Measurements from ENCODE around the gene UBASH3A.

Gene UBASH3A

GRCh38 chr21:42439284-42440186, 35.8 kb downstream of the UBASH3A start:
- Histone ChIP-seq H3K9me3 (ENCODE audit: control insufficient read depth, low read length) (no peaks in the 10 kb centered on the region), H3K27ac (ENCODE audit: low read depth, low read length, severe bottlenecking) (no peak overlapping the region), H3K4me3 (ENCODE audit: extremely low read depth, insufficient read depth, low read length, poor library complexity, severe bottlenecking) (no peak overlapping the region), H3K4me1 (ENCODE audit: control insufficient read depth, insufficient read depth, low read length, poor library complexity, severe bottlenecking) (no peaks in the 10 kb centered on the region), H3K36me3 (ENCODE audit: control insufficient read depth, insufficient read depth, low read length) (no peaks in the 10 kb centered on the region)
- 85 to 93% methylated on average over 12 to 14 of the region's 17 CpGs for WGBS, 2 experiments (ENCODE audit: insufficient coverage in 2 of 2)

DNA sequence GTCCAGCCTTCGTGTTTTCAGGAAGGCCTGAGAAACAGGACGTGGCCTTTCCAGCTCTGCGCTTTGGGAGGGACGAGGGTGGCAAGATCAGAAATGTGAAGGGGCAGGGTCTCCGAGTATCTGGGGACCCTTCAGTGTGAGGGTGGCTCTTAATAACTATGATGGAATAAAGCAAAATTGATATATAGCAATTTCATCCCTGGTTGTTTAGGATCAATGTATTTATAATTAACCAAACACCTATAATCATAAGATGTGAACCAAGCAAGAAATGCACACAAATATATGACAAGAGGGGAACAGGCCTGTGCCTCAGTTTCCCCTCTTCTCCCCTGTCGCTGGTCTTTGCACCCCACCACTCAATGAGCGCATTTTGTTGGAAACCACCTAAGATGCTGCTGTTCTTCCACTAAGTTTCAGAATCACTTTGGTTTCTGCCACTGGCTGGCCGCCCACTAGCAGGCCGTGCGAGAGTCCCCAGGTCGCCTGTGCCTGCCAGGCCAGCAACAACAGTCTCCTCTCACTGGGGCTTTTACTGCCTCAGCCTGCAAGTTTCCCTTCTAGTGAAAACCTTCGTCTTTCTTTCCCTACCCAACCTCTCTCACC, 36.6 kb downstream of the UBASH3A start:
- no peak overlapping the region for H3K27ac ChIP-seq (ENCODE audit: low read depth, low read length, severe bottlenecking)
- WGBS, 2 experiments (ENCODE audit: insufficient coverage in 2 of 2): 84 to 89% methylated on average over 8 to 11 of the region's 12 CpGs
- no peaks in the 10 kb centered on the region for H3K4me1 ChIP-seq (ENCODE audit: control insufficient read depth, insufficient read depth, low read length, poor library complexity, severe bottlenecking)
- no peaks in the 10 kb centered on the region for H3K9me3 ChIP-seq (ENCODE audit: control insufficient read depth, low read length)
- no peaks in the 10 kb centered on the region for H3K36me3 ChIP-seq (ENCODE audit: control insufficient read depth, insufficient read depth, low read length)
- no peak overlapping the region for H3K4me3 ChIP-seq (ENCODE audit: extremely low read depth, insufficient read depth, low read length, poor library complexity, severe bottlenecking)

- Histone ChIP-seq H3K9me3 (ENCODE audit: control insufficient read depth, low read length) (no peaks in the 10 kb centered on the region), H3K36me3 (ENCODE audit: control insufficient read depth, insufficient read depth, low read length) (no peaks in the 10 kb centered on the region), H3K27ac (ENCODE audit: low read depth, low read length, severe bottlenecking) (no peak overlapping the region), H3K4me1 (ENCODE audit: control insufficient read depth, insufficient read depth, low read length, poor library complexity, severe bottlenecking) (no peaks in the 10 kb centered on the region), H3K4me3 (ENCODE audit: extremely low read depth, insufficient read depth, low read length, poor library complexity, severe bottlenecking) (no peak overlapping the region)
- 88 to 89% methylated on average over 5 to 6 of the region's 6 CpGs for WGBS, 2 experiments (ENCODE audit: insufficient coverage in 2 of 2)
These were observed 38.3 kb downstream of the UBASH3A start for GRCh38 chr21:42441963-42442362.

- no peaks in the 10 kb centered on the region for H3K4me1 ChIP-seq (ENCODE audit: control insufficient read depth, insufficient read depth, low read length, poor library complexity, severe bottlenecking)
- WGBS, 2 experiments (ENCODE audit: insufficient coverage in 2 of 2): 91 to 92% methylated on average over 6 to 14 of the region's 15 CpGs
- no peaks in the 10 kb centered on the region for H3K9me3 ChIP-seq (ENCODE audit: control insufficient read depth, low read length)
- no peak overlapping the region for H3K4me3 ChIP-seq (ENCODE audit: extremely low read depth, insufficient read depth, low read length, poor library complexity, severe bottlenecking)
- H3K27ac ChIP-seq (ENCODE audit: low read depth, low read length, severe bottlenecking): no peak overlapping the region
- H3K36me3 ChIP-seq (ENCODE audit: control insufficient read depth, insufficient read depth, low read length): no peaks in the 10 kb centered on the region
These were observed 39.6 kb downstream of the UBASH3A start for GRCh38 chr21:42443181-42443785.

GRCh38 chr21:42443876-42444744, 40.4 kb downstream of the UBASH3A start:
- H3K4me3 ChIP-seq (ENCODE audit: extremely low read depth, insufficient read depth, low read length, poor library complexity, severe bottlenecking): no peak overlapping the region
- no peaks in the 10 kb centered on the region for H3K36me3 ChIP-seq (ENCODE audit: control insufficient read depth, insufficient read depth, low read length)
- H3K9me3 ChIP-seq (ENCODE audit: control insufficient read depth, low read length): no peaks in the 10 kb centered on the region
- 80 to 88% methylated on average over 33 to 34 of the region's 34 CpGs for WGBS, 2 experiments (ENCODE audit: insufficient coverage in 2 of 2)
- H3K4me1 ChIP-seq (ENCODE audit: control insufficient read depth, insufficient read depth, low read length, poor library complexity, severe bottlenecking): no peaks in the 10 kb centered on the region
- no peak overlapping the region for H3K27ac ChIP-seq (ENCODE audit: low read depth, low read length, severe bottlenecking)

DNA sequence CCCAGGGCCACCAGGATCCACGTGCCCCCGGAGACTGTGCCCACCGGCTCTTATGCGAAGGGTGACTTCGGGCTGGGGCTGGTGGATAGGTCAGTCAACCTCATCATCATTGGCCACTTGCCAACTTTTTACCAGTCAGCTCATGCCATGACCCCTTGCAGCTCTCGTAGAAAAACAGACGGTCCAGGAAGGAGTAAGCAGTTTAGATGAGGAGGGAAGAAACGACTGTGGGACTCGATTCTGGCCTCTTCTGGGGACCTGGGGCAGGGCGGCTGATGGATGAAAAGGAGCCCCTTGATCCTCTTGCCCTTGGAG, 41.0 kb downstream of the UBASH3A start:
- Histone ChIP-seq H3K4me3 (ENCODE audit: extremely low read depth, insufficient read depth, low read length, poor library complexity, severe bottlenecking) (no peak overlapping the region), H3K36me3 (ENCODE audit: control insufficient read depth, insufficient read depth, low read length) (no peaks in the 10 kb centered on the region), H3K4me1 (ENCODE audit: control insufficient read depth, insufficient read depth, low read length, poor library complexity, severe bottlenecking) (no peaks in the 10 kb centered on the region), H3K9me3 (ENCODE audit: control insufficient read depth, low read length) (no peaks in the 10 kb centered on the region), H3K27ac (ENCODE audit: low read depth, low read length, severe bottlenecking) (no peak overlapping the region)
- 92% methylated on average over 9 to 10 of the region's 10 CpGs for WGBS, 2 experiments (ENCODE audit: insufficient coverage in 2 of 2)

GRCh38 chr21:42445311-42445710, 41.6 kb downstream of the UBASH3A start:
- Histone ChIP-seq H3K4me1 (ENCODE audit: control insufficient read depth, insufficient read depth, low read length, poor library complexity, severe bottlenecking) (no peaks in the 10 kb centered on the region), H3K4me3 (ENCODE audit: extremely low read depth, insufficient read depth, low read length, poor library complexity, severe bottlenecking) (no peak overlapping the region), H3K9me3 (ENCODE audit: control insufficient read depth, low read length) (no peaks in the 10 kb centered on the region), H3K27ac (ENCODE audit: low read depth, low read length, severe bottlenecking) (no peak overlapping the region), H3K36me3 (ENCODE audit: control insufficient read depth, insufficient read depth, low read length) (no peaks in the 10 kb centered on the region)
- WGBS, 2 experiments (ENCODE audit: insufficient coverage in 2 of 2): 86 to 90% methylated on average over 7 of the region's 7 CpGs

DNA sequence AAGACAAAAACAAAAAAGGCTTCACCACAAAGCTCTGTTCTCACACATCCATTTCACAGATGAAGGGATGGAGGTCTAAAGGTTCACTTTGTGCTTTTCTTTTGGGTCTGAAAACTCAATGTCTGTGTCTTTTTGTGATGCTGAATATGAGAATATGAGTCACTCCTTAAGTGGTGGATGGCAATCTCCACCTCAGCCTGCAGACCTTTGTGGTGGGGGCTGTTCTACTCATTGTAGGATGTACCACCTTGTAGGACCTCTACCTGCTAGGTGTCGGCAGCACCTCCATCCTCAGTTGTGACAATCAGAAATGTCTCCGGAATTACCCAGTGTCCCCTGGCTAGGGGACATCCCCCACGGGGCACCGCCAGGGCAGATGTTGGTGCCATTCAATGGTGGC, 42.8 kb downstream of the UBASH3A start:
- H3K9me3 ChIP-seq (ENCODE audit: control insufficient read depth, low read length): no peaks in the 10 kb centered on the region
- H3K27ac ChIP-seq (ENCODE audit: low read depth, low read length, severe bottlenecking): no peak overlapping the region
- 90 to 94% methylated on average over 2 to 4 of the region's 4 CpGs for WGBS, 2 experiments (ENCODE audit: insufficient coverage in 2 of 2)
- no peaks in the 10 kb centered on the region for H3K36me3 ChIP-seq (ENCODE audit: control insufficient read depth, insufficient read depth, low read length)
- no peak overlapping the region for H3K4me3 ChIP-seq (ENCODE audit: extremely low read depth, insufficient read depth, low read length, poor library complexity, severe bottlenecking)
- no peaks in the 10 kb centered on the region for H3K4me1 ChIP-seq (ENCODE audit: control insufficient read depth, insufficient read depth, low read length, poor library complexity, severe bottlenecking)

- Histone ChIP-seq H3K4me1 (ENCODE audit: control insufficient read depth, insufficient read depth, low read length, poor library complexity, severe bottlenecking) (no peaks in the 10 kb centered on the region), H3K9me3 (ENCODE audit: control insufficient read depth, low read length) (no peaks in the 10 kb centered on the region), H3K36me3 (ENCODE audit: control insufficient read depth, insufficient read depth, low read length) (no peaks in the 10 kb centered on the region), H3K4me3 (ENCODE audit: extremely low read depth, insufficient read depth, low read length, poor library complexity, severe bottlenecking) (no peak overlapping the region), H3K27ac (ENCODE audit: low read depth, low read length, severe bottlenecking) (no peak overlapping the region)
- WGBS, 2 experiments (ENCODE audit: insufficient coverage in 2 of 2): 82 to 85% methylated on average over 13 of the region's 14 CpGs
These were observed 43.5 kb downstream of the UBASH3A start for GRCh38 chr21:42447182-42447581.

DNA sequence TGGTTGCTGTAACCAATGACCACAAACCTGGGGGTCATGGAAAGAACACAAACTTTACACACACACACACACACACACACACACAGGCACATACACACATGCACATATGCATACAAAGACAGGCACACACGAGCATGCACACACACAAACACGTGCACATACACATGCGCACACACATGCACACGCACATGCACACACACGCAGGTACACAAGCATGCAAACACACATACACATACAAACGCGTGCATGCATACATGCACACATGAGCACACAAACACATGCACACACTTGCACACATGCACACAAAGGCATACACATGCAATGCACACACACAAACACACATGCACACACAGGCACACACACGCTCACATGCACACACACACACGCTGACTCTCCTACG, 44.0 kb downstream of the UBASH3A start:
- WGBS, 2 experiments (ENCODE audit: insufficient coverage in 2 of 2): 76 to 79% methylated on average over 10 of the region's 10 CpGs

More for the DNA sequence above, 44.0 kb downstream of the UBASH3A start:
- H3K36me3 ChIP-seq (ENCODE audit: control insufficient read depth, insufficient read depth, low read length): no peaks in the 10 kb centered on the region
- H3K27ac ChIP-seq (ENCODE audit: low read depth, low read length, severe bottlenecking): no peak overlapping the region
- H3K4me1 ChIP-seq (ENCODE audit: control insufficient read depth, insufficient read depth, low read length, poor library complexity, severe bottlenecking): no peaks in the 10 kb centered on the region
- no peak overlapping the region for H3K4me3 ChIP-seq (ENCODE audit: extremely low read depth, insufficient read depth, low read length, poor library complexity, severe bottlenecking)
- no peaks in the 10 kb centered on the region for H3K9me3 ChIP-seq (ENCODE audit: control insufficient read depth, low read length)

Data from mesodermal cell (in vitro differentiated cells).